ENCODE measurements around the gene CRNKL1.

The CRNKL1 gene

GRCh38 chr20:19991854-19992253 is 60.4 kb downstream of the CRNKL1 start:
- H3K27me3 ChIP-seq (ENCODE audit: low read length): no peaks in the 10 kb centered on the region
- no peaks in the 10 kb centered on the region for H3F3A ChIP-seq (ENCODE audit: insufficient read depth)
- no peaks in the 10 kb centered on the region for H3K36me3 ChIP-seq (ENCODE audit: low read length)
- H4K20me1 ChIP-seq (ENCODE audit: low read depth, low read length): no peaks in the 10 kb centered on the region
- no peaks in the 10 kb centered on the region for H3K9me3 ChIP-seq (ENCODE audit: insufficient read depth, low read length)
- no peak overlapping the region for H3K4me2 ChIP-seq (ENCODE audit: low read depth, low read length, poor library complexity, severe bottlenecking)
- TF ChIP-seq EZH2phosphoT487 (conservative IDR thresholded peaks at IDR 0.05; ENCODE audit: low read length) (no peak), CTCF (IDR thresholded peaks at IDR 0.05; ENCODE audit: insufficient read depth, low read length, poor library complexity, severe bottlenecking) (no peak)
- no peak overlapping the region for H3K9ac ChIP-seq (ENCODE audit: low read length)
- H2AFZ ChIP-seq (ENCODE audit: low read depth, low read length, severe bottlenecking): no peak overlapping the region
- H3K79me2 ChIP-seq (ENCODE audit: insufficient read depth, low read length): no peaks in the 10 kb centered on the region
- H3K4me3 ChIP-seq (ENCODE audit: insufficient read depth, low read length, poor library complexity, severe bottlenecking): no peak overlapping the region
- no peak overlapping the region for H3K27ac ChIP-seq (ENCODE audit: low read depth, low read length)
- H3K9me2 ChIP-seq (replicated peaks; ENCODE audit: insufficient read depth, low read length): no peaks in the 10 kb centered on the region

- Histone ChIP-seq H3K4me2 (ENCODE audit: low read depth, low read length, poor library complexity, severe bottlenecking) (no peak overlapping the region), H3K27me3 (ENCODE audit: low read length) (no peaks in the 10 kb centered on the region), H3F3A (ENCODE audit: insufficient read depth) (no peaks in the 10 kb centered on the region), H3K27ac (ENCODE audit: low read depth, low read length) (no peak overlapping the region), H3K79me2 (ENCODE audit: insufficient read depth, low read length) (no peaks in the 10 kb centered on the region), H3K9me3 (ENCODE audit: insufficient read depth, low read length) (no peaks in the 10 kb centered on the region), H2AFZ (ENCODE audit: low read depth, low read length, severe bottlenecking) (no peak overlapping the region), H3K9ac (ENCODE audit: low read length) (no peak overlapping the region), H3K9me2 (replicated peaks; ENCODE audit: insufficient read depth, low read length) (no peaks in the 10 kb centered on the region), H3K36me3 (ENCODE audit: low read length) (no peaks in the 10 kb centered on the region), H4K20me1 (ENCODE audit: low read depth, low read length) (no peaks in the 10 kb centered on the region), H3K4me3 (ENCODE audit: insufficient read depth, low read length, poor library complexity, severe bottlenecking) (no peak overlapping the region)
- TF ChIP-seq CTCF (IDR thresholded peaks at IDR 0.05; ENCODE audit: insufficient read depth, low read length, poor library complexity, severe bottlenecking) (no peak), EZH2phosphoT487 (conservative IDR thresholded peaks at IDR 0.05; ENCODE audit: low read length) (no peak)
Measured at GRCh38 chr20:19991308-19991707, 61.0 kb downstream of the CRNKL1 start.

GRCh38 chr20:19990850-19991249 is 61.4 kb downstream of the CRNKL1 start:
- Histone ChIP-seq H4K20me1 (ENCODE audit: low read depth, low read length) (no peaks in the 10 kb centered on the region), H3K4me3 (ENCODE audit: insufficient read depth, low read length, poor library complexity, severe bottlenecking) (no peak overlapping the region), H2AFZ (ENCODE audit: low read depth, low read length, severe bottlenecking) (no peak overlapping the region), H3K36me3 (ENCODE audit: low read length) (no peaks in the 10 kb centered on the region), H3K9me2 (replicated peaks; ENCODE audit: insufficient read depth, low read length) (no peaks in the 10 kb centered on the region), H3K4me2 (ENCODE audit: low read depth, low read length, poor library complexity, severe bottlenecking) (no peak overlapping the region), H3K9ac (ENCODE audit: low read length) (no peak overlapping the region), H3K27ac (ENCODE audit: low read depth, low read length) (no peak overlapping the region), H3K27me3 (ENCODE audit: low read length) (no peaks in the 10 kb centered on the region), H3K9me3 (ENCODE audit: insufficient read depth, low read length) (no peaks in the 10 kb centered on the region), H3F3A (ENCODE audit: insufficient read depth) (no peaks in the 10 kb centered on the region), H3K79me2 (ENCODE audit: insufficient read depth, low read length) (no peaks in the 10 kb centered on the region)
- TF ChIP-seq EZH2phosphoT487 (conservative IDR thresholded peaks at IDR 0.05; ENCODE audit: low read length) (no peak), CTCF (IDR thresholded peaks at IDR 0.05; ENCODE audit: insufficient read depth, low read length, poor library complexity, severe bottlenecking) (no peak)
